Measurements from ENCODE around the gene ENOX1.

DNA sequence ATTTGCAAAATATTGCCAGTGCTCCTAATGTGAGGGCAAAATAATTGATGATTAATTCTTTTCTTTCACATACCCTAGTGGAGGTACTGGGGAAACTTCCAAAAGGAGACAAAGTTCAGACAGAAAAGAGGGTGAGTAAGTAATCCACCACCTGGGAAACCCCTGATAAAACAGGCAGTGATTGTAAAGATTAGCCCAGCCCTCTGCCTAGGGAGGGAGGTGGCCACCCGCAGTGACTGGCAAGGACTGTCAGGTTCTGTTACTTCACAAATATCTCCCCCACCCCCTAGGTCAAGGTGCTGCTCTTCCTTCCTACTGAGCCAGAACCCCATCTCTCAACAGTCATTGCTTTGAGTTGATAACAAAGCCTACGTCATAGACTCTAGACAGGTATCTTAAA is 523.7 kb downstream of the ENOX1 start:
- TF ChIP-seq POLR2A (IDR thresholded peaks at IDR 0.05), result no peak
- TF ChIP-seq, protein P1, sequence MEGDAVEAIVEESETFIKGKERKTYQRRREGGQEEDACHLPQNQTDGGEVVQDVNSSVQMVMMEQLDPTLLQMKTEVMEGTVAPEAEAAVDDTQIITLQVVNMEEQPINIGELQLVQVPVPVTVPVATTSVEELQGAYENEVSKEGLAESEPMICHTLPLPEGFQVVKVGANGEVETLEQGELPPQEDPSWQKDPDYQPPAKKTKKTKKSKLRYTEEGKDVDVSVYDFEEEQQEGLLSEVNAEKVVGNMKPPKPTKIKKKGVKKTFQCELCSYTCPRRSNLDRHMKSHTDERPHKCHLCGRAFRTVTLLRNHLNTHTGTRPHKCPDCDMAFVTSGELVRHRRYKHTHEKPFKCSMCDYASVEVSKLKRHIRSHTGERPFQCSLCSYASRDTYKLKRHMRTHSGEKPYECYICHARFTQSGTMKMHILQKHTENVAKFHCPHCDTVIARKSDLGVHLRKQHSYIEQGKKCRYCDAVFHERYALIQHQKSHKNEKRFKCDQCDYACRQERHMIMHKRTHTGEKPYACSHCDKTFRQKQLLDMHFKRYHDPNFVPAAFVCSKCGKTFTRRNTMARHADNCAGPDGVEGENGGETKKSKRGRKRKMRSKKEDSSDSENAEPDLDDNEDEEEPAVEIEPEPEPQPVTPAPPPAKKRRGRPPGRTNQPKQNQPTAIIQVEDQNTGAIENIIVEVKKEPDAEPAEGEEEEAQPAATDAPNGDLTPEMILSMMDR (IDR thresholded peaks at IDR 0.05), result no peak
